H9 (cell line): ENCODE data around the gene CRB3. TPM values are rescaled to one million over a fixed set of nuclear protein-coding genes. Genes with fewer than 3 reads are reported as not detected.

Source experiments
- DNase-seq: peaks from one replicate; pipeline ENCODE4 v3.0.0-alpha.2; 2017
- H2AFZ ChIP-seq: one replicate; pipeline ENCODE4 v1.6.1; 2013; ENCODE audit warnings: mild to moderate bottlenecking, low read length, control low read depth, moderate library complexity
- H2AK5ac ChIP-seq: 2 replicates; pipeline ENCODE4 v1.6.1; 2013; ENCODE audit warnings: low read length, control low read depth, mixed read lengths; ENCODE audit not compliant: insufficient read length
- H2BK120ac ChIP-seq: one replicate; pipeline ENCODE4 v1.6.1; 2013; ENCODE audit warnings: low read depth, mild to moderate bottlenecking, low read length, control low read depth, inconsistent platforms; ENCODE audit not compliant: poor library complexity, severe bottlenecking
- H2BK12ac ChIP-seq: 2 replicates; pipeline ENCODE4 v1.6.1; 2013; ENCODE audit warnings: low read length, control low read depth, mixed read lengths, low read depth; ENCODE audit not compliant: insufficient read length
- H2BK15ac ChIP-seq: 2 replicates; pipeline ENCODE4 v1.6.1; 2013; ENCODE audit warnings: low read depth, low read length, control low read depth
- H2BK20ac ChIP-seq: one replicate; pipeline ENCODE4 v1.6.1; 2013; ENCODE audit warnings: low read depth, mild to moderate bottlenecking, low read length, control low read depth, inconsistent platforms; ENCODE audit not compliant: poor library complexity, severe bottlenecking
- H2BK5ac ChIP-seq: 2 replicates; pipeline ENCODE4 v1.6.1; 2013; ENCODE audit warnings: low read length, control low read depth, mixed read lengths; ENCODE audit not compliant: insufficient read length
- H3K14ac ChIP-seq: 2 replicates; pipeline ENCODE4 v1.6.1; 2013; ENCODE audit warnings: low read length, control low read depth; ENCODE audit not compliant: insufficient read depth
- H3K18ac ChIP-seq: 2 replicates; pipeline ENCODE4 v1.6.1; 2013; ENCODE audit warnings: low read depth, mild to moderate bottlenecking, mixed read lengths, low read length, control low read depth; ENCODE audit not compliant: insufficient read length
- H3K23ac ChIP-seq: 2 replicates; pipeline ENCODE4 v1.6.1; 2013; ENCODE audit warnings: low read length, control low read depth, mixed read lengths, low read depth; ENCODE audit not compliant: insufficient read length
- H3K23me2 ChIP-seq: 2 replicates; pipeline ENCODE4 v1.6.1; 2013; ENCODE audit warnings: low read depth, mild to moderate bottlenecking, mixed read lengths, low read length, control low read depth; ENCODE audit not compliant: insufficient read length, poor library complexity, severe bottlenecking
- H3K27ac ChIP-seq: 2 replicates; pipeline ENCODE4 v1.5.1; 2013; ENCODE audit warnings: low read length, control low read depth, mixed read lengths, low read depth; ENCODE audit not compliant: insufficient read length
- H3K27me3 ChIP-seq: 2 replicates; pipeline ENCODE4 v1.6.1; 2013; ENCODE audit warnings: low read length, control low read depth, inconsistent platforms; ENCODE audit not compliant: insufficient read depth
- H3K4ac ChIP-seq: 2 replicates; pipeline ENCODE4 v1.6.1; 2013; ENCODE audit warnings: low read depth, mild to moderate bottlenecking, control low read depth, inconsistent platforms, low read length, moderate library complexity
- H3K4me1 ChIP-seq: 2 replicates; pipeline ENCODE4 v1.6.1; 2013; ENCODE audit warnings: low read length, control low read depth, inconsistent platforms; ENCODE audit not compliant: insufficient read depth
- H3K4me2 ChIP-seq: 2 replicates; pipeline ENCODE4 v1.6.1; 2013; ENCODE audit warnings: low read length, control low read depth, mixed read lengths; ENCODE audit not compliant: insufficient read length, insufficient read depth
- H3K56ac ChIP-seq: 2 replicates; pipeline ENCODE4 v1.6.1; 2013; ENCODE audit warnings: low read depth, mild to moderate bottlenecking, mixed read lengths, low read length, control low read depth; ENCODE audit not compliant: insufficient read length
- H3K79me1 ChIP-seq: 2 replicates; pipeline ENCODE4 v1.6.1; 2013; ENCODE audit warnings: low read depth, mild to moderate bottlenecking, moderate library complexity, low read length, control low read depth, inconsistent platforms; ENCODE audit not compliant: insufficient read depth, poor library complexity, severe bottlenecking
- H3K79me2 ChIP-seq: 2 replicates; pipeline ENCODE4 v1.6.1; 2013; ENCODE audit warnings: low read length, control low read depth, inconsistent platforms; ENCODE audit not compliant: insufficient read depth
- H3K9ac ChIP-seq: 2 replicates; pipeline ENCODE4 v1.6.1; 2013; ENCODE audit warnings: low read length, control low read depth, mixed read lengths; ENCODE audit not compliant: insufficient read length; ENCODE audit errors: extremely low read depth
- H3K9me3 ChIP-seq: one replicate; pipeline ENCODE4 v1.6.1; 2013; ENCODE audit warnings: low read depth, low read length, inconsistent platforms; ENCODE audit not compliant: control insufficient read depth
- H3T11ph ChIP-seq: one replicate; pipeline ENCODE4 v1.6.1; 2013; ENCODE audit warnings: mild to moderate bottlenecking, low read length, control low read depth, inconsistent platforms
- H4K20me1 ChIP-seq: one replicate; pipeline ENCODE4 v1.6.1; 2013; ENCODE audit not compliant: control insufficient read depth, insufficient read length, insufficient read depth
- H4K5ac ChIP-seq: 2 replicates; pipeline ENCODE4 v1.6.1; 2013; ENCODE audit warnings: low read depth, mild to moderate bottlenecking, mixed read lengths, low read length, control low read depth; ENCODE audit not compliant: insufficient read length
- H4K8ac ChIP-seq: replicated peaks from 2 replicates; pipeline ENCODE4 v1.6.1; 2013; ENCODE audit warnings: low read length, control low read depth, mixed read lengths, low read depth; ENCODE audit not compliant: insufficient read length
- H4K91ac ChIP-seq: 2 replicates; pipeline ENCODE4 v1.6.1; 2013; ENCODE audit warnings: low read depth, mild to moderate bottlenecking, moderate library complexity, mixed read lengths, low read length, control low read depth; ENCODE audit not compliant: insufficient read length
- H3K27ac Mint-ChIP-seq, 3 experiments: 2 replicates in 2 of 3; 3 replicates in 1 of 3; pipeline ENCODE4 v1.8.0; 2020 to 2021; ENCODE audit warnings: mixed read lengths in 3 of 3, mild to moderate bottlenecking in 1 of 3, moderate library complexity in 1 of 3
- H3K27me3 Mint-ChIP-seq: 2 replicates; pipeline ENCODE4 v1.8.0; 2021; ENCODE audit warnings: low read depth, mild to moderate bottlenecking, moderate library complexity, mixed read lengths
- H3K36me3 Mint-ChIP-seq, 3 experiments: 2 replicates in 2 of 3; 3 replicates in 1 of 3; pipeline ENCODE4 v1.8.0; 2020 to 2021; ENCODE audit warnings: low read depth in 3 of 3, mixed read lengths in 3 of 3; ENCODE audit not compliant: insufficient read depth in 1 of 3
- H3K4me1 Mint-ChIP-seq, 2 experiments: 2 replicates each; pipeline ENCODE4 v1.8.0; 2020; ENCODE audit warnings: mixed read lengths in 2 of 2
- H3K4me3 Mint-ChIP-seq, 2 experiments: 2 replicates in 1 of 2; 3 replicates in 1 of 2; pipeline ENCODE4 v1.8.0; 2020 to 2021; ENCODE audit warnings: mild to moderate bottlenecking in 2 of 2, mixed read lengths in 2 of 2, moderate library complexity in 1 of 2
- H3K9me3 Mint-ChIP-seq, 2 experiments: 2 replicates in 1 of 2; 3 replicates in 1 of 2; pipeline ENCODE4 v1.8.0; 2020; ENCODE audit warnings: mild to moderate bottlenecking in 2 of 2, mixed read lengths in 2 of 2, moderate library complexity in 1 of 2
- WGBS: extraction: QIAGEN DNeasy Blood & Tissue Kit; methylation state at CpG from one replicate; pipeline ENCODE4 v1.1.7; 2013; ENCODE audit warnings: missing lambda C conversion rate, low lambda C conversion rate, mixed read lengths; ENCODE audit not compliant: insufficient read length; ENCODE audit errors: extremely low coverage; 5-methylcytosine and 5-hydroxymethylcytosine counted together
- total RNA-seq: library from RNA; stranded (reverse); gene quantifications from 2 replicates; pipeline ENCODE4 v1.2.1, GENCODE V29; 2021
- TF ChIP-seq, protein P1 (sequence below): fragments of 200-600 bp; sonication (generic); conservative IDR thresholded peaks from 3 replicates; pipeline ENCODE4 v1.8.0; 2021; ENCODE audit warnings: antibody characterized with exemption, mild to moderate bottlenecking

The CRB3 gene
- total RNA-seq, 1 experiment from 2014 or later: 32.1 TPM

DNA sequence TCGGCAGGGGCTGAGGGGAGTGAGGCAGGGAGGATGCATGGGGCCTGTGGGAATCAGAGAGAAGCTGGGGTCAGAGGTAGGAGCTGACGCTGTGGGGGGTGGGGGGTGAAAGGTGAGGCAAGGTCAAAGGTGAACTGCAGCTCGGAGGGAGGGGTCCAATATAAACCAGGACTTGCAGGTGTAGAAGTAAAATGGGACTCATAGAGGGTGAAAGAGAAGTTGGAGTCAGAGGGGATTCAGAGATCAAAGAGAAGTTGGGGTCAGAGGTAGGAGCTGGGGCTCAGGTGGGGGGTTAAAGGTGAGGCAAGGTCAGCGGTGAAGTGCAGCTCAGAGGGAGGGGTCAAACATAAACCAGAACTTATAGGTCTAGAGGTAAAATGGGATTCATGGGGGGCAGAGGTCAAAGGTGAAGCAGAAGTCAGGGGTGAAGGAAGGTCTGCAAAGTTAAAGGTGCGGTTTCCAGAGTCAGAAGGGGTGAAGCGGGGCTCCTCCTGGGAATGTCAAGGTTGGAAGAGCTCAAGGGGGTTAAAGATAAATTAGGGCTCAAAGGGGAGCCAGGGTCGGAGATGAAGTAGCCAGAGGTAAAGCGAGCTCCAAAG lies 30.5 kb downstream of the CRB3 start:
- Histone ChIP-seq H4K20me1 (no peaks in the 10 kb centered on the region), H3K79me2 (no peaks in the 10 kb centered on the region), H4K5ac (no peak overlapping the region), H3K56ac (no peak overlapping the region), H3K23ac (no peak overlapping the region), H4K91ac (no peak overlapping the region), H3K9ac (no peak overlapping the region), H2BK20ac (no peak overlapping the region), H4K8ac (no peak overlapping the region), H3K23me2 (peaks cover 3% of the 10 kb centered on the region), H3K79me1 (no peaks in the 10 kb centered on the region), H2BK5ac (no peak overlapping the region), H2BK12ac (no peak overlapping the region), H3K4me1 (no peaks in the 10 kb centered on the region), H2AK5ac (no peak overlapping the region), H3K27ac (no peak overlapping the region), H3K18ac (no peak overlapping the region), H2BK15ac (no peak overlapping the region), H2BK120ac (no peak overlapping the region), H3T11ph (no peak overlapping the region), H3K4me2 (no peak overlapping the region), H3K9me3 (no peaks in the 10 kb centered on the region), H2AFZ (no peak overlapping the region), H3K4ac (no peak overlapping the region), H3K27me3 (no peaks in the 10 kb centered on the region), H3K14ac (no peak overlapping the region)
- Mint-ChIP-seq H3K36me3 (peaks cover 0 to 24% (median 4%) of the 10 kb centered on the region in 3 experiments; a peak in 5 of 7 replicates), H3K9me3 (peaks cover 2 to 3% of the 10 kb centered on the region in 2 experiments; a peak in 1 of 5 replicates), H3K4me1 (no peaks in the 10 kb centered on the region), H3K27ac (no peak overlapping the region), H3K27me3 (peaks cover 17% of the 10 kb centered on the region), H3K4me3 (no peak overlapping the region)
- DNase-seq: no peak
- TF ChIP-seq, protein P1, sequence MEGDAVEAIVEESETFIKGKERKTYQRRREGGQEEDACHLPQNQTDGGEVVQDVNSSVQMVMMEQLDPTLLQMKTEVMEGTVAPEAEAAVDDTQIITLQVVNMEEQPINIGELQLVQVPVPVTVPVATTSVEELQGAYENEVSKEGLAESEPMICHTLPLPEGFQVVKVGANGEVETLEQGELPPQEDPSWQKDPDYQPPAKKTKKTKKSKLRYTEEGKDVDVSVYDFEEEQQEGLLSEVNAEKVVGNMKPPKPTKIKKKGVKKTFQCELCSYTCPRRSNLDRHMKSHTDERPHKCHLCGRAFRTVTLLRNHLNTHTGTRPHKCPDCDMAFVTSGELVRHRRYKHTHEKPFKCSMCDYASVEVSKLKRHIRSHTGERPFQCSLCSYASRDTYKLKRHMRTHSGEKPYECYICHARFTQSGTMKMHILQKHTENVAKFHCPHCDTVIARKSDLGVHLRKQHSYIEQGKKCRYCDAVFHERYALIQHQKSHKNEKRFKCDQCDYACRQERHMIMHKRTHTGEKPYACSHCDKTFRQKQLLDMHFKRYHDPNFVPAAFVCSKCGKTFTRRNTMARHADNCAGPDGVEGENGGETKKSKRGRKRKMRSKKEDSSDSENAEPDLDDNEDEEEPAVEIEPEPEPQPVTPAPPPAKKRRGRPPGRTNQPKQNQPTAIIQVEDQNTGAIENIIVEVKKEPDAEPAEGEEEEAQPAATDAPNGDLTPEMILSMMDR: no peak
- WGBS: no CpG with 5 or more reads among the region's 8 CpGs
